ENCODE results near the gene STX1A.
"Not testable (repeated sequence)": the region's sequence is repeated elsewhere in the genome, so short reads cannot be mapped to it uniquely, and the experiment has no call there.

The STX1A gene

GRCh38 chr7:73715648-73716317, 3.7 kb downstream of the STX1A start:
- no peak for DNase-seq (ENCODE audit: insufficient read length, low spot score)
- TF ChIP-seq POLR2A (IDR thresholded peaks at IDR 0.05; ENCODE audit: low read depth, low read length) (no peak), SPI1 (IDR thresholded peaks at IDR 0.05; ENCODE audit: low read depth, low read length) (no peak), POLR2AphosphoS5 (IDR thresholded peaks at IDR 0.05; ENCODE audit: low read depth, low read length) (no peak), POU2F2 (IDR thresholded peaks at IDR 0.05; ENCODE audit: low read depth, low read length) (no peak), TAF1 (IDR thresholded peaks at IDR 0.05; ENCODE audit: low read depth, low read length) (no peak), PAX5 (IDR thresholded peaks at IDR 0.05; ENCODE audit: insufficient read depth, low read length, severe bottlenecking) (no peak)
- no peak for FAIRE-seq

DNA sequence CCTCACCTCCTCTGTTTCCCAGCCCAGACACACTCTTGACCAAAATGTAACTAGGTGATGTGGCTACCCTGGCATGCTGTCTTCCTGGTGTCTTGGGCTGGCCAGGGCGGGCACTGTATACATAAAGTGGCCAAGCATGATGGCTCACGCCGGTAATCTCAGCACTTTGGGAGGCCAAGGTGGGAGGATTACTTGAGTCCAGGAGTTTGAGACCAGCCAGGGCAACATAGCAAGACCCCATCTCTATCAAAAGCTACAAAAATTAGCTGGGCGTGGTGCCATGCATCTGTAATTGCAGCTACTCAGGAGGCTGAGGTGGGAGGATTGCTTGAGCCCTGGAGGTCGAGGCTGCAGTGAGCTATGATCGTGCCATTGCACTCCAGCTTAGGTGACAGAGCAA, 6.2 kb downstream of the STX1A start:
- not testable (repeated sequence) for DNase-seq (ENCODE audit: insufficient read length, low spot score); FAIRE-seq

DNA sequence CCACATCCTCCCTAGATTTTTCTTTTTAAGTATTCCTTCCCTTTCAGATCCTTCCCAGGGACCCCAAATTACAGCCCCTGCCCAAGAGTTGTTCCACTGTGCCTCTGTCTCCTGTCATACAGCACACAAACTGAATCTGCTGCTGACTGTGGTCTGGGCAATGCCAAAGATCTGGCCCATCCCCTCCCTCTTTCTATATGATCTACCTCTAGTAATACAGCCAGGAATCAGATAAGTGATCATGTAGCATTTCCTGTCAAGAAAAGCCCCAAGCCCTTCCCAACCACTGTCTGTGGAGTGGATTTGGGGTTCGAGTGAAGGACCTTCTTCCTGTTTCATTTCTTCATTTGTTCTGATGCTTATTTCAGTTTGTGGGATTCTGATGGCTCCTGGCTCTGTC, 6.7 kb downstream of the STX1A start:
- no peak for DNase-seq (ENCODE audit: insufficient read length, low spot score)
- TF ChIP-seq PAX5 (IDR thresholded peaks at IDR 0.05; ENCODE audit: insufficient read depth, low read length, severe bottlenecking) (no peak), POLR2A (IDR thresholded peaks at IDR 0.05; ENCODE audit: low read depth, low read length) (no peak), SPI1 (IDR thresholded peaks at IDR 0.05; ENCODE audit: low read depth, low read length) (no peak), POU2F2 (IDR thresholded peaks at IDR 0.05; ENCODE audit: low read depth, low read length) (no peak), TAF1 (IDR thresholded peaks at IDR 0.05; ENCODE audit: low read depth, low read length) (no peak), POLR2AphosphoS5 (IDR thresholded peaks at IDR 0.05; ENCODE audit: low read depth, low read length) (no peak)
- FAIRE-seq = no peak

GRCh38 chr7:73708961-73709549, 10.4 kb downstream of the STX1A start:
- FAIRE-seq (no peak), DNase-seq (ENCODE audit: insufficient read length, low spot score) (no peak)
- TF ChIP-seq POU2F2 (IDR thresholded peaks at IDR 0.05; ENCODE audit: low read depth, low read length) = no peak

GRCh38 chr7:73707045-73707631, 12.3 kb downstream of the STX1A start:
- no peak for DNase-seq (ENCODE audit: insufficient read length, low spot score)

GRCh38 chr7:73706126-73707044, 13.1 kb downstream of the STX1A start:
- DNase-seq (ENCODE audit: insufficient read length, low spot score) = no peak
- no peak for FAIRE-seq

More at GRCh38 chr7:73707045-73707631, 12.3 kb downstream of the STX1A start:
- TF ChIP-seq SPI1 (IDR thresholded peaks at IDR 0.05; ENCODE audit: low read depth, low read length) (no peak), POLR2A (IDR thresholded peaks at IDR 0.05; ENCODE audit: low read depth, low read length) (no peak), POU2F2 (IDR thresholded peaks at IDR 0.05; ENCODE audit: low read depth, low read length) (no peak), PAX5 (IDR thresholded peaks at IDR 0.05; ENCODE audit: insufficient read depth, low read length, severe bottlenecking) (no peak), POLR2AphosphoS5 (IDR thresholded peaks at IDR 0.05; ENCODE audit: low read depth, low read length) (no peak), TAF1 (IDR thresholded peaks at IDR 0.05; ENCODE audit: low read depth, low read length) (no peak)
- no peak for FAIRE-seq

GRCh38 chr7:73705551-73705920, 13.9 kb downstream of the STX1A start:
- TF ChIP-seq TAF1 (IDR thresholded peaks at IDR 0.05; ENCODE audit: low read depth, low read length) = no peak
- TF ChIP-seq POU2F2 (IDR thresholded peaks at IDR 0.05; ENCODE audit: low read depth, low read length) = no peak
- no peak for TF ChIP-seq POLR2A (IDR thresholded peaks at IDR 0.05; ENCODE audit: low read depth, low read length)
- FAIRE-seq = no peak
- no peak for DNase-seq (ENCODE audit: insufficient read length, low spot score)

More at GRCh38 chr7:73706126-73707044, 13.1 kb downstream of the STX1A start:
- TF ChIP-seq PAX5 (IDR thresholded peaks at IDR 0.05; ENCODE audit: insufficient read depth, low read length, severe bottlenecking) = no peak
- TF ChIP-seq POU2F2 (IDR thresholded peaks at IDR 0.05; ENCODE audit: low read depth, low read length) = no peak
- TF ChIP-seq TAF1 (IDR thresholded peaks at IDR 0.05; ENCODE audit: low read depth, low read length) = no peak
- TF ChIP-seq POLR2AphosphoS5 (IDR thresholded peaks at IDR 0.05; ENCODE audit: low read depth, low read length) = no peak
- no peak for TF ChIP-seq POLR2A (IDR thresholded peaks at IDR 0.05; ENCODE audit: low read depth, low read length)
- TF ChIP-seq SPI1 (IDR thresholded peaks at IDR 0.05; ENCODE audit: low read depth, low read length) = no peak

- TF ChIP-seq SPI1 (IDR thresholded peaks at IDR 0.05; ENCODE audit: low read depth, low read length) (no peak), TAF1 (IDR thresholded peaks at IDR 0.05; ENCODE audit: low read depth, low read length) (no peak), POU2F2 (IDR thresholded peaks at IDR 0.05; ENCODE audit: low read depth, low read length) (no peak), PAX5 (IDR thresholded peaks at IDR 0.05; ENCODE audit: insufficient read depth, low read length, severe bottlenecking) (no peak), POLR2A (IDR thresholded peaks at IDR 0.05; ENCODE audit: low read depth, low read length) (no peak), POLR2AphosphoS5 (IDR thresholded peaks at IDR 0.05; ENCODE audit: low read depth, low read length) (no peak)
- FAIRE-seq = no peak
- no peak for DNase-seq (ENCODE audit: insufficient read length, low spot score)
These were observed 14.6 kb downstream of the STX1A start for GRCh38 chr7:73704640-73705550.
